T-cell (primary cell): ENCODE measurements around the gene JPH3. TPM values are rescaled to one million over a fixed set of nuclear protein-coding genes. Genes with fewer than 3 reads are reported as not detected.

Experiments used
- ATAC-seq, 4 experiments: fragments of 200-7000 bp in 3 of 4; fragments of 150-1000 bp in 1 of 4; cut with Tn5 transposase; replicated peaks in 1 of 4; 1 replicate in 3 of 4; 2 replicates in 1 of 4; pipeline ENCODE4 v1.10.0; 2021; ENCODE audit warnings: moderate library complexity in 3 of 4, mild to moderate bottlenecking in 2 of 4, moderate number of reproducible peaks in 1 of 4
- CTCF ChIA-PET, 2 donors: fragments of 300-600 bp; sonication (Branson Sonifier 250); formaldehyde crosslinking; loops; one replicate each; lab custom pipeline; 2022; ENCODE audit warnings: antibody characterized with exemption in 2 of 2; lab: Charles Lee
- POLR2A ChIA-PET, 2 donors: fragments of 300-600 bp; sonication (Branson Sonifier 250); formaldehyde crosslinking; loops; one replicate each; lab custom pipeline; 2022; ENCODE audit warnings: antibody characterized with exemption in 2 of 2; lab: Charles Lee
- DNase-seq, 35 experiments: peaks; one replicate each; pipeline versions ENCODE4 v3.0.0 to v3.0.0-alpha.2; 2013 to 2023
- H3K27ac ChIP-seq: one replicate; pipeline ENCODE4 v1.5.1; 2013; ENCODE audit warnings: low read length
- H3K27me3 ChIP-seq, 2 experiments: replicated peaks in 1 of 2; 1 replicate in 1 of 2; 2 replicates in 1 of 2; pipeline versions ENCODE4 v1.6.1 to v1.7.0; 2013; ENCODE audit warnings: low read length in 1 of 2, mixed read lengths in 1 of 2; ENCODE audit not compliant: control insufficient read depth in 2 of 2, insufficient read depth in 2 of 2; ENCODE audit errors: extremely low read depth in 1 of 2
- H3K36me3 ChIP-seq, 2 donors: 1 replicate in 1 of 2; 2 replicates in 1 of 2; pipeline versions ENCODE4 v1.6.1 to v1.7.0; 2013; ENCODE audit warnings: low read length in 1 of 2; ENCODE audit not compliant: control insufficient read depth in 2 of 2, insufficient read depth in 1 of 2; ENCODE audit errors: extremely low read depth in 1 of 2
- H3K4me1 ChIP-seq, 2 experiments: 1 replicate in 1 of 2; 2 replicates in 1 of 2; pipeline versions ENCODE4 v1.6.1 to v1.7.0; 2013; ENCODE audit warnings: low read length in 2 of 2, mixed read lengths in 1 of 2; ENCODE audit not compliant: insufficient read depth in 2 of 2, control insufficient read depth in 1 of 2; ENCODE audit errors: extremely low read depth in 1 of 2
- H3K4me3 ChIP-seq, 2 donors: 1 replicate in 1 of 2; 2 replicates in 1 of 2; pipeline versions ENCODE4 v1.5.1 to v1.7.0; 2013; ENCODE audit warnings: mild to moderate bottlenecking in 2 of 2, low read length in 1 of 2, moderate library complexity in 1 of 2; ENCODE audit not compliant: control insufficient read depth in 1 of 2; ENCODE audit errors: extremely low read depth in 1 of 2
- H3K9me3 ChIP-seq: 2 replicates; pipeline ENCODE4 v1.7.0; 2013
- H3K27ac Mint-ChIP-seq, 2 donors: one replicate each; pipeline ENCODE4 v1.8.0; 2020 to 2021; ENCODE audit warnings: mild to moderate bottlenecking in 2 of 2, mixed read lengths in 2 of 2
- H3K27me3 Mint-ChIP-seq, 2 donors: one replicate each; pipeline ENCODE4 v1.8.0; 2021 to 2022; ENCODE audit warnings: mixed read lengths in 2 of 2
- H3K36me3 Mint-ChIP-seq: one replicate; pipeline ENCODE4 v1.8.0; 2021; ENCODE audit warnings: mixed read lengths
- H3K4me1 Mint-ChIP-seq, 3 donors: one replicate each; pipeline ENCODE4 v1.8.0; 2020 to 2022; ENCODE audit warnings: mixed read lengths in 3 of 3, mild to moderate bottlenecking in 1 of 3
- H3K4me3 Mint-ChIP-seq, 3 donors: one replicate each; pipeline ENCODE4 v1.8.0; 2020 to 2022; ENCODE audit warnings: mild to moderate bottlenecking in 3 of 3, mixed read lengths in 3 of 3, moderate library complexity in 3 of 3
- H3K9me3 Mint-ChIP-seq, 3 donors: one replicate each; pipeline ENCODE4 v1.8.0; 2020 to 2022; ENCODE audit warnings: mixed read lengths in 3 of 3
- WGBS: methylation state at CpG from one replicate; pipeline ENCODE4 v1.1.5; 2013; ENCODE audit warnings: missing lambda C conversion rate; ENCODE audit not compliant: insufficient coverage; 5-methylcytosine and 5-hydroxymethylcytosine counted together
- total RNA-seq, 35 experiments: library from RNA in 6 of 35; stranded (reverse) in 6 of 35; fragments of 120-200 nt in 1 of 35; gene quantifications; one replicate each; pipeline versions ENCODE4 v1.2.1 to v1.2.4 and lab custom pipeline; 2013 to 2026

The JPH3 gene
- total RNA-seq, 5 donors from 2014 or later (not counting 1 experiment from before 2014, with no cell fraction given) = not detected

DNA sequence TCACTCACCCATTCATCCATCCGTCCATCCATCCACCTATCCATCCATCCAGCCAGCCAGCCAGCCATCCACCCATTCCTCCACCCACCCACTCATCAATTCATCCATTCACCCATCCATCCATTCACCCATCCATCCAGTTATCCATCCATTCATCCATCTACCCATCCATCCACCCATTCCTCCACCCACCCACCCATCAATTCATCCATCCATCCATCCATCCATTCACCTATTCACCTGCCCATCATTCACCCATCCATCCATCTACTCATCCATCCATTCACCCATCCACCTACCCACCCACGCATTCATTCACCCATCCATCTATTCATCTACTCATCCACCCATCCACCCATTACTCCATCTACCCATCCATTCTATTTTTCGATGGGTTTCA is 43.6 kb upstream of the JPH3 start:
- no peaks in the 10 kb centered on the region for H3K36me3 Mint-ChIP-seq
- H3K27me3 ChIP-seq = peaks cover 0 to 26% of the 10 kb centered on the region in 2 experiments
- CTCF ChIA-PET = no interaction called here
- POLR2A ChIA-PET = interaction anchor here in 1 of 2 donors (0.6 kb wide), 1 partner anchor 111 kb away, joined by 5 read pairs; no protein-coding TSS in a partner anchor
- no peak overlapping the region for H3K4me3 ChIP-seq
- no peak for DNase-seq
- H3K9me3 Mint-ChIP-seq = peaks cover 0 to 2% (median 0%) of the 10 kb centered on the region in 3 donors
- H3K27me3 Mint-ChIP-seq = peaks cover 15 to 19% of the 10 kb centered on the region in 2 donors
- H3K36me3 ChIP-seq = no peaks in the 10 kb centered on the region
- H3K9me3 ChIP-seq = no peaks in the 10 kb centered on the region
- H3K4me1 Mint-ChIP-seq = no peaks in the 10 kb centered on the region
- H3K27ac ChIP-seq = no peak overlapping the region
- no peak overlapping the region for H3K27ac Mint-ChIP-seq
- H3K4me3 Mint-ChIP-seq = no peak overlapping the region
- H3K4me1 ChIP-seq = no peaks in the 10 kb centered on the region
- ATAC-seq = no peak
- 74% methylated on average over 3 of the region's 3 CpGs for WGBS

- Histone ChIP-seq H3K4me1 (no peaks in the 10 kb centered on the region), H3K27me3 (peaks cover 0 to 26% of the 10 kb centered on the region in 2 experiments), H3K36me3 (no peaks in the 10 kb centered on the region), H3K27ac (no peak overlapping the region), H3K4me3 (no peak overlapping the region), H3K9me3 (no peaks in the 10 kb centered on the region)
- POLR2A ChIA-PET = no interaction called here
- Mint-ChIP-seq H3K27me3 (peaks cover 13% of the 10 kb centered on the region in 2 donors), H3K4me3 (no peak overlapping the region), H3K9me3 (peaks cover 0 to 10% (median 0%) of the 10 kb centered on the region in 3 donors), H3K36me3 (no peaks in the 10 kb centered on the region), H3K27ac (no peak overlapping the region), H3K4me1 (no peaks in the 10 kb centered on the region)
- ATAC-seq = no peak
- CTCF ChIA-PET = no interaction called here
- DNase-seq = no peak
- 47% methylated on average over 16 of the region's 17 CpGs for WGBS
Measured at GRCh38 chr16:87559945-87560344, 42.4 kb upstream of the JPH3 start.

DNA sequence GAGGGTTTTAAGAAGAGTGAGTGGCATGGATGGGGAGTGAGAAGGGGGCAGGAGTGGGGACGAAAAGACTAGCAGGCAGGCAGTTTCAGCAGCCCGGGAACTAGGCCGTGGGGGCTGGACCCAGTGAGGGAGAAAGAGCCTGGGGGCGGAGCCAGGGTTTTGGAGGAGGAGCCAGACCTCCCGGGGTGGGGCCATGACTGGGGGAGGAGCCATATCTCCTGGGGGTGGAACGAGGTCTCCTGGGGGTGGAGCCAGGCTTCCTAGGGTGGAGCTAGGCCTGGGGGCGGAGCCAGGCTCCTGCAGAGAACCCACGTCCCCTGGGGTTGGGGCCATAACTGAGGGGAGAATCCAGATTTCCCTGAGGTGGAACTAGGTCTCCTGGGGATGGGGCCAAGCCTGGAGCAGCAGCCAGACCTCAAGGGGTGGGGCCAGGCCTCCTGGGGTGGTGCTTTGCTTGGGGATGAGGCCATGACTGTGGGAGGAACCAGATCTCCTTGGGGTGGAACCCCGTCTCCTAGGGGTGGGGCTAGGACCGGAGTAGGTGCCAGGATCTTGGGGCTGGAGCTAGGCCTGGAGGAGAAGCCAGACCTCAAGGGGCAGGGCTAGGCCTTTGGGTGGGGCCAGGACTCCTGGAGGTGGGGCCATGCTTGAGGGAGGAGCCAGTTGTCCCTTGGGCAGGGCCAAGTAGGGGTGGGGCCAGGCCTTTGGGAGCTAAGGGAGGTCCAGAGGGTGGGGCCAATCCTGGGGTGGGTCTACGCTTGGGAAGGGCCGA is 41.7 kb upstream of the JPH3 start:
- DNase-seq = peak in 2 of 35 experiments; percentile 5 to 14

GRCh38 chr16:87561200-87562105 is 40.9 kb upstream of the JPH3 start:
- ChIA-PET POLR2A (interaction anchor here in 1 of 2 donors (0.6 kb wide), 1 partner anchor 1820 kb away, joined by 5 read pairs; no protein-coding TSS in a partner anchor), CTCF (no interaction called here)
- DNase-seq (no peak), ATAC-seq (no peak)
- Histone ChIP-seq H3K27ac (no peak overlapping the region), H3K9me3 (no peaks in the 10 kb centered on the region), H3K36me3 (no peaks in the 10 kb centered on the region), H3K4me1 (no peaks in the 10 kb centered on the region), H3K4me3 (no peak overlapping the region), H3K27me3 (peaks cover 0 to 23% of the 10 kb centered on the region in 2 experiments)
- H3K27ac Mint-ChIP-seq = no peak overlapping the region
- H3K9me3 Mint-ChIP-seq = peaks cover 0 to 10% (median 0%) of the 10 kb centered on the region in 3 donors
- 96% methylated on average over 26 of the region's 29 CpGs for WGBS
- peaks cover 9 to 13% of the 10 kb centered on the region in 2 donors for H3K27me3 Mint-ChIP-seq
- no peak overlapping the region for H3K4me3 Mint-ChIP-seq
- no peaks in the 10 kb centered on the region for H3K36me3 Mint-ChIP-seq
- no peaks in the 10 kb centered on the region for H3K4me1 Mint-ChIP-seq

More for the DNA sequence above, 41.7 kb upstream of the JPH3 start:
- 85% methylated on average over 8 of the region's 12 CpGs for WGBS
- Mint-ChIP-seq H3K36me3 (no peaks in the 10 kb centered on the region), H3K4me3 (no peak overlapping the region), H3K9me3 (peaks cover 0 to 10% (median 0%) of the 10 kb centered on the region in 3 donors), H3K27ac (no peak overlapping the region), H3K4me1 (no peaks in the 10 kb centered on the region), H3K27me3 (peaks cover 13% of the 10 kb centered on the region in 2 donors)
- H3K4me1 ChIP-seq = no peaks in the 10 kb centered on the region
- H3K27ac ChIP-seq = no peak overlapping the region
- H3K4me3 ChIP-seq = no peak overlapping the region
- no peaks in the 10 kb centered on the region for H3K9me3 ChIP-seq
- H3K27me3 ChIP-seq = peaks cover 0 to 26% of the 10 kb centered on the region in 2 experiments
- ChIA-PET CTCF (no interaction called here), POLR2A (no interaction called here)
- no peaks in the 10 kb centered on the region for H3K36me3 ChIP-seq
- ATAC-seq = peak in 2 of 4 experiments; percentile 9 to 26

GRCh38 chr16:87562201-87562600 is 40.1 kb upstream of the JPH3 start:
- ChIA-PET CTCF (no interaction called here), POLR2A (interaction anchor here in 1 of 2 donors (0.6 kb wide), 1 partner anchor 1819 kb away, joined by 5 read pairs; no protein-coding TSS in a partner anchor)
- H3K27me3 Mint-ChIP-seq = peaks cover 9 to 13% of the 10 kb centered on the region in 2 donors
- no peaks in the 10 kb centered on the region for H3K36me3 Mint-ChIP-seq
- DNase-seq (no peak), ATAC-seq (no peak)
- Histone ChIP-seq H3K27me3 (peaks cover 0 to 16% of the 10 kb centered on the region in 2 experiments), H3K4me3 (no peak overlapping the region), H3K9me3 (no peaks in the 10 kb centered on the region), H3K4me1 (no peaks in the 10 kb centered on the region), H3K36me3 (no peaks in the 10 kb centered on the region), H3K27ac (no peak overlapping the region)
- no peak overlapping the region for H3K27ac Mint-ChIP-seq
- no peaks in the 10 kb centered on the region for H3K4me1 Mint-ChIP-seq
- 76% methylated on average over 10 of the region's 12 CpGs for WGBS
- H3K4me3 Mint-ChIP-seq = no peak overlapping the region
- peaks cover 0 to 10% (median 0%) of the 10 kb centered on the region in 3 donors for H3K9me3 Mint-ChIP-seq

DNA sequence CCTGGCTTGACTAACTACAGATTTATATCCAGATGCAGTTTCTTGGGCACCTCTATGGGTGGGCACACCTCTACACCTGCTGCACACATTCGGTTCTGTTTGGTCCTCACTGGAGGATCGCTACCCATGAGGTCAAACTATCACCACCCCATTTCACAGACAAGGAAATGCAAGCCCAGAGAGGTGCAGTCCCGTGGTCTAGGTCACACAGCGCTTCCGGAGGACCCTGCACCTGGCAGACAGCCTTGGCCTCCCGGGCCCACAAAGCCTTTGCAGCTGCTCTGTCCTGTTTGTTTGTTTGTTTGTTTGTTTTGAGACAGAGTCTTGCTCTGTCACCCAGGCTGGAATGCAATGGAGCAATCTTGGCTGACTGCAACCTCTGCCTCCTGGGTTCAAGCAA is 39.3 kb upstream of the JPH3 start:
- no peak overlapping the region for H3K27ac ChIP-seq
- H3K4me1 ChIP-seq = no peaks in the 10 kb centered on the region
- no peak for ATAC-seq
- WGBS = 79% methylated on average over 5 of the region's 6 CpGs
- H3K9me3 ChIP-seq = no peaks in the 10 kb centered on the region
- Mint-ChIP-seq H3K27me3 (peaks cover 9 to 13% of the 10 kb centered on the region in 2 donors), H3K9me3 (peaks cover 0 to 10% (median 0%) of the 10 kb centered on the region in 3 donors), H3K27ac (no peak overlapping the region), H3K36me3 (no peaks in the 10 kb centered on the region), H3K4me3 (no peak overlapping the region), H3K4me1 (no peaks in the 10 kb centered on the region)
- peaks cover 0 to 10% of the 10 kb centered on the region in 2 experiments for H3K27me3 ChIP-seq
- no peaks in the 10 kb centered on the region for H3K36me3 ChIP-seq
- DNase-seq = no peak
- H3K4me3 ChIP-seq = no peak overlapping the region
- ChIA-PET CTCF (no interaction called here), POLR2A (interaction anchor here in 1 of 2 donors (0.6 kb wide), 1 partner anchor 1656 kb away, joined by 9 read pairs; no protein-coding TSS in a partner anchor)
